Superior temporal gyrus (tissue), 1 donor: ENCODE measurements around the gene NOSIP.

Experiments
- DNase-seq: peaks from one replicate; pipeline ENCODE4 v3.0.0-alpha.2; 2016; ENCODE audit errors: extremely low spot score

NOSIP gene

DNA sequence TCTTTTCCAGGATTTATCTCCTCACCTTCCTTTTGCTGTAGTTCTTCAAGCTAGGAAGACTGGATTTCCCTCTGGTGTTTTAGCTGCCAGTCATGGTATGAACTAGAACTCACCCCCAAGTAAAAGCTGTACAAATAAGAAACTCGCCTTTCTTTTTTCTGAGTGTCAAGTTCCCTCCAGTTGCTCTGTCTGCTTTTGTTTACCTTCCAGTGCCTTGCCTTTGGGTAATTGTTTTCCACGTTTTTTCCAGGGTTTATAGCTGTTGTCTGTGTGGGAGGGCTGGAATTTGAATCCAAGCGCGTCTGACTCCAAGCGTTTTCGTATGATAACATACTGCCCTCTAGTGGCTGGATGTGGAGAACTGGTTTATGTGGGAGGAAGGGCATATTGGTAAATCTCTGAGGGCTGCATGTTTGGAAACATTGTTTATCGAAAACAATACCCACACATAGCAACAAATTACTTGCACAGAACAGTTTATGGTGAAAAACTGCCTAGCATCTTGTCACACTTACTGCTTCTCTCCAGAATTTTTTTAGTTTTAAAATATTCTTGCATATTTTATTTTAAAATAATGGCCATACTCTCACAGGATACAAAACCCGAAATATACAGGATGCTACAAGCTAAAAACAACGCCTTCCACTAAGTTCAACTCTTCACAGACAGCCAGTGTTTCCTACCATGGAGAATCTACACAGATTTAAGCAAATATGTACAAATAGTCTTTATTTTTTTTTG lies 33.4 kb downstream of the NOSIP start:
- peak; percentile 98 for DNase-seq

GRCh38 chr19:49544154-49544553 lies 36.2 kb downstream of the NOSIP start:
- DNase-seq = no peak

DNA sequence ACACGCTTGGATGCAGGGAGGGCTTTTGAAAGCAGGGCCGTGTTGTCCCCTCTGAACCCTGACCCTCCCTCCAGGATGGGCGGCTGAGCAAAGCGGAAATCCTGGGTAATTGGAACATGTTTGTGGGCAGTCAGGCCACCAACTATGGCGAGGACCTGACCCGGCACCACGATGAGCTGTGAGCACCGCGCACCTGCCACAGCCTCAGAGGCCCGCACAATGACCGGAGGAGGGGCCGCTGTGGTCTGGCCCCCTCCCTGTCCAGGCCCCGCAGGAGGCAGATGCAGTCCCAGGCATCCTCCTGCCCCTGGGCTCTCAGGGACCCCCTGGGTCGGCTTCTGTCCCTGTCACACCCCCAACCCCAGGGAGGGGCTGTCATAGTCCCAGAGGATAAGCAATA lies 37.3 kb downstream of the NOSIP start:
- DNase-seq = no peak

GRCh38 chr19:49542446-49542845 lies 37.9 kb downstream of the NOSIP start:
- no peak for DNase-seq

- DNase-seq = no peak
These were observed 38.4 kb downstream of the NOSIP start for GRCh38 chr19:49541914-49542313.

DNA sequence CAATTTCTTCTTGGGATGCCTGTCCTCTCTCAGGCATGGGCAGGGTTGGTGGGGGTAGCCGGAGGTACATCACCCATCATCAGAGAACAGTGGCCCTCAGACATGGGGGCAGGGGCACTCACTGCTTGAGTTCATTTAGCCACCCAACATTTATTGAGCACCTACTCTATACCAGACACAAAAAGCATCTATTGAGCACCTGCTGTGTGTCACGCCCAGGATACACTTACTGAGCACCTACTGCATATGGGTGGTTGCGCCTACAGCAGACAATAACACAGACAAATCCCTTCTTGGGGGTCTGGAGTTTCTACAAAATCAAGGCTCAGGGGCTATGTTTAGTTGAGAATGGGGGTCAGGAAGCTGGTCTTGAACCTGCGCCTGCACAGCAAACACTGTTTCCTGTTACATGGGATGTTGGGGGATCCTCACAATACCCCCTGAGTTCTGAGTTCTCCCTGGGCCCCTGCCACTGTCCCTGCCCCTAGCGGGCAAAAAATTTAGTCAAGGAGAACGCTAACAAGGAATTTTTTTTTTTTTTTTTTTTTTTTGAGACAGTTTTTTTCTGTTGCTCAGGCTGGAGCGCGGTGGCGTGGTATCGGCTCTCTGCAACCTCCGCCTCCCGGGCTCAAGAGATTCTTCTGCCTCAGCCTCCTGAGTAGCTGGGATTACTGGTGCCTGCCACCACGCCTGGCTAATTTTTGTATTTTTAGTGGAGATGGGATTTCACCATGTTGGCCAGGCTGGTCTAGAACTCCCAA lies 41.0 kb downstream of the NOSIP start:
- DNase-seq = no peak

- DNase-seq = no peak
These were observed 41.7 kb downstream of the NOSIP start for GRCh38 chr19:49538643-49539042.

DNA sequence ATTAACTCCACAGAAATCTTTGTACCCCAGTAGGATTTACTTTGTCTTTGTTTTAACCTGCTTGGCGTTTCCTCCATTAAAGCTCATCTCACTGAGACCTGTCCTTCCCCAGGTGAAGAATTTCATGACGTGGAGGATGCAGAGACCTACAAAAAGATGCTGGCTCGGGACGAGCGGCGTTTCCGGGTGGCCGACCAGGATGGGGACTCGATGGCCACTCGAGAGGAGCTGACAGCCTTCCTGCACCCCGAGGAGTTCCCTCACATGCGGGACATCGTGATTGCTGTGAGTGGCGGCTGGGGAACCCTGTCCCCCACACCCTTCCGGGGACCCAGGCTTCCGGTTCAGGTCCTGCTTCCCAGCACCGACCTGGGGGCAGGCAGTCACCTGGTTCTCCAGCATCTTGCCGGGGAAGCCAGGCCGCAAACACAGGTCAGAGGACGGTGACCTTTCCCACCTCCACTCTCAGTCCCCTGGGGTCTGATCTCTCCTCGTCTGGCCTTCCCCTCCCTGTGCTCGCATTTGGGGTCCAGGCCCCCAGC lies 43.4 kb downstream of the NOSIP start:
- no peak for DNase-seq

GRCh38 chr19:49534632-49535385 lies 45.5 kb downstream of the NOSIP start:
- DNase-seq = no peak

DNA sequence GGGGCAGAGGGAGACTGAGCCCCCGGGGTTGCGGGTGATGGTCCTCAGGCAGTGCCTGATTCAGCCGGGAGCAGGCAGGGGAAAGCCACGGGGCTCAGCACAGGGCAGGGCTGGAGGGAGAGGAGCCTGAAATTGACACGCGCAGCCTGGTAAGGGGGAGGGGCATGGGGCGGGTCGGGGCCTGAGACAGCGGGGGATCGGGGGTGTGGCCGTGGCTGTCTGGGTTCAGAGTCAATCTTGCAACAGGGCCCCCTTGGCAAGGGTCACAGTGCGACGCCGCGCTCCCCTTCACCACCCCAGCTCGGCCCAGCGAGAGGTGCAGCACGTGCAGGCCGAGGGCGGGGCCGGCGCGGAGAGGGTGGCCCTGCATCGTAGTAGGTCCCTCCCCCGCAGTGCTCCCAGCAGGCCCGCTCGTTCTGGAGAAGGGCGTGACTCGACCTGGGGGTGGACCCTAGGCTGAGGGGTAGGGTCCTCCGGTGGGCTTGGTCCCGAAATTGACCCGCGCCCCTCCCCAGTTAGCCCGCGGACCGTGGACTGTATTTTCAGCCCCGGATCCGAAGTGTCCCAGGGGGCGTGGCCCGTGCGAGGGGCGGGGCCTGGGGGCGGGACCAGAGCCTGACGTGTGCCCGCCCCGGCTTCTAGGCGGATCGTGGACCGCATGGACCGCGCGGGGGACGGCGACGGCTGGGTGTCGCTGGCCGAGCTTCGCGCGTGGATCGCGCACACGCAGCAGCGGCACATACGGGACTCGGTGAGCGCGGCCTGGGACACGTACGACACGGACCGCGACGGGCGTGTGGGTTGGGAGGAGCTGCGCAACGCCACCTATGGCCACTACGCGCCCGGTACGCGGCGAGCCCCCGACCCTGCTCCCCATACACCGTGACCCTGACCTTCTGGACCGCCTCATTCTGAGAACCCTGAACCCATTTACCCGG lies 46.5 kb downstream of the NOSIP start:
- peak; percentile 42 for DNase-seq

DNA sequence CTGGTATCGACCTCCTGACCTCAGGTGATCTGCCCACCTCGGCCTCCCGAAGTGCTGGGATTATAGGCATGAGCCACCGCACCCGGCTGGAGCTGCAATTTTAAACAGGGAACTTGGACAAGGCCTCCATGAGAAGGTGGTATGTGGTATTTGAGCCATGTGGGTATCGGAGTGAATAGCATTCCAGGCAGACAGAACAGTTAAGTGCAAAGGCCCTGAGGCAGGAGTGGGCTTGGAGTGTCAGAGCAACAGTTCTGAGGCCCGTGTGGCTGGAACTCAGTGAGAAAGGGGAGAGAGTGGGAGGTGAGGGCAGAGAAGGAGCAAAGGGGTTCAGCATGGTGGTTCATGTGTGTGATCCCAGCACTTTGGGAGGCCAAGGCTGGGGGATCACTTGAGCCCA lies 49.6 kb downstream of the NOSIP start:
- DNase-seq = no peak

- no peak for DNase-seq
These were observed 52.1 kb downstream of the NOSIP start for GRCh38 chr19:49528211-49528771.

GRCh38 chr19:49524812-49525455 lies 55.4 kb downstream of the NOSIP start:
- no peak for DNase-seq

- peak; percentile 28 for DNase-seq
These were observed 59.5 kb downstream of the NOSIP start for GRCh38 chr19:49520705-49521319.

GRCh38 chr19:49518033-49518432 lies 62.3 kb downstream of the NOSIP start:
- no peak for DNase-seq

DNA sequence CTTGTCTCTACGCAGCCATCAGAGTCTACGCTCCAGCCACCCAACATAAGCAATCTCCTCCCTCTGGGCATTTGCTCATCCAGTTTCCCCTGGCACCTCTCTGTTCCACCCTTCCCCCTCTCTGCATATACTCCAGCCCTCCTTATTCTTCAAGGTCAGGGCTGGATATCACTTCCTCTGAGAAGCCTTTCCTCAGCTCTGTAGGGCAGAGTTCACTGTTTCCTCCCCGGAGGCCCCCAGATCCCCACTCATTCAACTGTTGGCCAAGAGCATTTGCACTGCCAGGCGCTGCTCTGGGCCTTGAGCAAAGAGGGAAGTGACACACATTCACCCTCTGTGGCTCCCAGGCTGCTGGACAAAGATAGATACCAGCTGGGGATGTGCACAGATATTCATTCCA lies 64.6 kb downstream of the NOSIP start:
- no peak for DNase-seq

DNA sequence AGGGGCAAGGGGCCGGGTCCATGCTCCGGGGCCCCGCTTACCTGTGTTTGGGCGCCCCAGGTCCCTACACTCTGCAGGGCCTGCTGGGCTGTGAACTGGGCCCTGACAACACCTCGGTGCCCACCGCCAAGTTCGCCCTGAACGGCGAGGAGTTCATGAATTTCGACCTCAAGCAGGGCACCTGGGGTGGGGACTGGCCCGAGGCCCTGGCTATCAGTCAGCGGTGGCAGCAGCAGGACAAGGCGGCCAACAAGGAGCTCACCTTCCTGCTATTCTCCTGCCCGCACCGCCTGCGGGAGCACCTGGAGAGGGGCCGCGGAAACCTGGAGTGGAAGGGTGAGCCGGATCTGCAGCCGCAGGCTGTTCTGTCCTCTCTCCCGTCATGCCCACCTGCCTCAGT lies 66.2 kb downstream of the NOSIP start:
- DNase-seq = no peak

- DNase-seq = no peak
These were observed 66.6 kb downstream of the NOSIP start for GRCh38 chr19:49513746-49514118.

DNA sequence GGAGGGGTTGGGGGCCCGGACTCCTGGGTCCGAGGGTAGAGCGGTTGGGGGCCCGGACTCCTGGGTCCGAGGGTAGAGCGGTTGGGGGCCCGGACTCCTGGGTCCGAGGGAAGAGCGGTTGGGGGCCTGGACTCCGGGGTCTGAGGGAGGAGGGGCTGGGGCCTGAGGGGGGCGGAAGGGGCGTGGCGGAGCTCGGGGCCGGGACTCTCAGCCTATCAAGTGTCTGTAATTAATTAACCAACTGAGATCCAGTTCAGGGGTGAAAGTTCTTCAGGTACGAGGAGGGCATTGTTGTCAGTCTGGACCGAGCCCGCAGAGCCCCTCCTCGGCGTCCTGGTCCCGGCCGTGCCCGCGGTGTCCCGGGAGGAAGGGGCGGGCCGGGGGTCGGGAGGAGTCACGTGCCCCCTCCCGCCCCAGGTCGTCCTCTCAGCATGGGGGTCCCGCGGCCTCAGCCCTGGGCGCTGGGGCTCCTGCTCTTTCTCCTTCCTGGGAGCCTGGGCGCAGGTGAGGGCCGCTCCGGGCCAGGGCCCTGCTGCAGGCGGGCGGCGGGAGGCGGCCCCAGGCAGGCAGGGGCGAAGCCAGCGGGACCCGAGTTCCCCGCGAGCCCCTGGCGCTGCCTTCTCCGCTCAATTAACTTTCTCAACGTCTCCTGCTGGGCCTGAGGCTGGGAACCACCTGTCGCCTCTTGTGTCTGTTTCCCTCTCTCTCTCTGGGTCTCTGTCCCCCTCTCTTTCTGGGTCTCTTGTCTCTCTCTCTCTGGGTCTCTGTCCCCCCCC lies 67.2 kb downstream of the NOSIP start:
- DNase-seq = no peak
